ENCODE measurements around the gene NME3.
"Not testable (repeated sequence)": the region's sequence is repeated elsewhere in the genome, so short reads cannot be mapped to it uniquely, and the experiment has no call there.

The NME3 gene

DNA sequence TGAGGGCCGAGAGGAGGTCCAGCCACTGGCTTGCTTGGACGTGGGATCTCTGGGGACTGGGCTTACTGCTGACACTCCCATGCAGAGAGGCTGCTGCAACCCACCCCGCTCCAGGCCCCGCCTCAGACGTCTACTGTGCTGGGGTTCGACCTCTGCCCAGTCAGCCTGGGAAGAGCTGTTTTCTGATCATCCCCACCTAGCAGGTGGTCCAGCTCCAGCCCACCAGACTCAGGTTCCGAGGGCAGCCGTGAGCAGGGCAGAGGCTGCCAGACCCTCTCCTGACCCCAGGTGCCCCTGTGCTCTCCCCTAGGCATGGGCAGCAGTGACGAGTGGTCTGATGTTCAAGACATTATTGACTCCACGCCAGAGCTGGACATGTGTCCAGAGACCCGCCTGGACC lies 23.4 kb downstream of the NME3 start:
- DNase-seq (ENCODE audit: low spot score), result no peak

DNA sequence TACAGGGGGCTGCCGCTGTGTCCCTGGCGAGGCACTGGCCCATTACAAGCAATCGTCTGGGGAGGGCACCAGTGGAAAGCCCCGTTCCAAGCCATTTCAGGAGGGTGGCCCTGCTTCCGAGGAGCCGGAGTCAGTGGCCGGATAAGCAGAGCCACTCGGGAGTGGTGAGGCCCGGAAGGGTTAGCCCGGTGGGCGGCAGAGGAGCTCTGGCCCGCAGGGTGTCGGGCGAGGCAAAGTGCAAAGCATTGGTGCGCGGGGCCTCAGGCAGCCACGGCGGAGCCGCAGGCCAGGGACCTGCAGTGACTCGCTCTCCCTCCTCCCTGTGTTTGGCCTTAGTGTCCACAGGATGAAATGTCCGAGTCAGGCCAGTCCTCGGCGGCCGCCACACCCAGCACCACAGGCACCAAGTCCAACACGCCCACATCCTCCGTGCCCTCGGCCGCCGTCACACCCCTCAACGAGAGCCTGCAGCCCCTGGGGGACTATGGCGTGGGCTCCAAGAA lies 24.6 kb downstream of the NME3 start:
- DNase-seq (ENCODE audit: low spot score), result no peak

DNA sequence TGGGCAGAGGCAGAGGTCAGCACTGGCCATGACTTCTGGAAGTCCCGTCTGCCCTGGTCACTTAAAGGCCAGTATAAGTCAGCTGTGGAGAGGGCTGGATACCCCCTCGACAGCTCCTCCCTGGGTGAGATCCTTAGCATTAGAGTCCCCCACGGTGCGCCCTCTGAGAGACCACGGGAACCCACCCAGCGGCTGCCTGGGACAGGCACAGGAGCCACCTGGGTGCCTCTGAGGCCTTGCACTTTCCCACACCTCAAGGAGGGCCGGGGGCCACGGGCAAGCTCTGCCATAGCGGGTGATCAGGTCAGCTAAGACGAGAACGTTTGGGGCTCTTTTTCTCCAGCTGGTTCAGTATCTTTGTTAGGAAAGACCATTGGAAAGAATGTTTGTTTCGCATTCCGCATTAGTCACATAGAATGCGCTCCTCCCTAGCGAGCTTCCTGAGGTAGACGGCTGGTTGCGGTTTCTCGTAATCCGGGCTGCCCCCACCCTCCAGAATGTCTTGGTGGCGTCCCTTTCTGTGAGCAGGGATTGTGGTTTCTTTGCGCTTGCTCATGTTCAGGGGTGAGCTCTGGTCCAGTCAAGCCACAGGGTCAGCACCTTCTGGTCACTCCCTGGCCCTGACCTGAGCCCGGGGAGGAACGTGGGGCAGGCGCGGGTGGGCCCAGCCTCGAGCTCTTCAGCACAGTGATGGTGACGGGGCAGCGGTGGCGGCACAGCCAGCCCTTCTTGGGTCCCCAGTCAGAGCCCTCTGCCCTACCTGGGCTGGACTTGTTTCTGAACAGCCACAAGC lies 25.2 kb downstream of the NME3 start:
- DNase-seq (ENCODE audit: low spot score), result no peak

DNA sequence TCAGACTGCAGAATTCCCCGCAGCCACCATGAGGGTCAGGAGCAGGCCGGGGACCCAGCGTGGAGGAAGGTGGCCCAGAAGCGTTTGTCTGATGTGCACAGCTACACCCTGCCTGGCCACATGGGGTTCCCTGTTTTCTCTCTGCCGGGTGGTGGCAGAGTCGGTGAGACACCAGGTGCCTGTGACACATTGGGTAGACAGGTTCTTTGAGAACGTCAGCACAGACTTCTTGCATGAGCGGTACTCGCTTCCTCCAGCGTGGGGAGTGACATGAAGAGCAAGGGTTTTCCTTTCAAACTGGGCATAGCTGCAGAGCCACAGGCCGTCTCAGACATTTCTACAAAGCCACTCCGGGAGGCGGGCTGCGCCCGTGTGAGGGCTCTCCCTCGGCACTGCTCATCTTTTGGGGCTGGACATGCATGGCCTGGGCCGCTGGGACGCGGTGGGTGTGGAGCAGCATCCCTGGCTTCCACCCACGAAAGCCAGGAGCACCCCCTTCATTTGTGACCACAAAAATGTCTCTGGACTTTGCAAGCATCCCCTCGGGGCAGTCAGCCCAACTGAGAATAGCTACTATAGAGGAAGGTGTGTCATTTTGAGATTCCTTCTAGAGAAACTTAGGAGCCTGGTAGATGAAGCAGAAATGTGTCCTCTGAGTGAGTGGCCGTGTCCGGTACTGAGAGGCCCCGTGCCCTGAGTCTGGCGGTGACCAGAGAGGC lies 26.0 kb downstream of the NME3 start:
- DNase-seq (ENCODE audit: low spot score), result no peak

- DNase-seq (ENCODE audit: low spot score), result no peak
Measured at GRCh38 chr16:1744338-1744840, 27.0 kb downstream of the NME3 start.

- DNase-seq (ENCODE audit: low spot score), result no peak
Measured at GRCh38 chr16:1743376-1744337, 27.7 kb downstream of the NME3 start.

GRCh38 chr16:1741553-1742165 lies 29.7 kb downstream of the NME3 start:
- DNase-seq (ENCODE audit: low spot score), result no peak

DNA sequence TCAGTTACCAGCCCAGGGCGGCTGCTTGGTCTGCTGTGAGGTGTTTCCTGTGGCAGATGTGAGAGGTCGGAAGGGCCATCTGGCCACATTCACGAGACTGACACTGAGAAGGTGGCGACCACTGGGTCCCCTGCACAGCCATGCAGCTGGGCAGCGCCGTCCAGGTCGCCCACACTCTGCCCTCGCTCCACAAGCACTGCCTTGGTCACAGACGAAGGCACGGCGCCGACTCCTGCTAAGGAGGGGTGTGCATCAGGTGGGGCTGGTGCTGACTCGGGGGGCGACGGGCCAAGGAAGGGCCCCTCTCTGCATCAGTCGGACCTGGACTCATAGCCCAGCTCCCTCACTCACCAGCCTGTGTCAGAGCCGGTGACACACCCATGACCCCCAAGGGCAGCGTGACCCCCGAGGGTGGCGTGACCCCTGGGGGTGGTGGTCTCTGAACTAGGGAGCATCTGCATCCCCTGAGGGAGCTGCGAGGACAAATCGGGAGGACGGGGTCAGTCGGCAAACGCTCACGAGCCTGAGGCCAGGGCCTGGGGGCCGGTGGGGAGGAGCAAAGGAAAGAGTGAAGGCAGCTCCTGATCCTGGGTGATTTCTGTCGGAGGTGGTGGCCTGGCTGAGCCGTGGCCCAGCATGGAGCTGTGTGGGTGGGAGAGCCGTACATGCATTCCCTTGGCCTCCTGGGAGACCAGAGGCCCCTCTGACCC lies 30.4 kb downstream of the NME3 start:
- DNase-seq (ENCODE audit: low spot score), result no peak

DNA sequence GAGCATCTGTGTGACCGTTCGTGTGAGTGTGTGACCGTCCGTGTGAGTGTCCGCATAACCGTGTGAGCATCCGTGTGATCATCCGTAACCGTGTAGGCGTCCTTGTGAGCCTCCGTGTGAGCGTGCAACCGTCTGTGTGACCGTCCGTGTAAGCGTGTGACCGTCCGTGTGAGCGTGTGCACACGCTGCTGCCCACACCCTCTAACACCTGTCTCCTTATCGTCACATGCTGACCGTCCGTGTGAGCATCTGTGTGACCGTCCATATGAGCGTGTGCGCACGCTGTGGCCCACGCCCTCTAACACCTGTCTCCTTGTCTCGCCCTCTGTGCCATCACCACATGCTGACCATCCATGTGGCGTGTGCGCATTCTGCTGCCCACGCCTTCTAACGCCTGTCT lies 31.1 kb downstream of the NME3 start:
- no peak for DNase-seq (ENCODE audit: low spot score)

GRCh38 chr16:1734816-1735215 lies 36.5 kb downstream of the NME3 start:
- DNase-seq (ENCODE audit: low spot score), result no peak

- no peak for DNase-seq (ENCODE audit: low spot score)
Measured at GRCh38 chr16:1734123-1734522, 37.2 kb downstream of the NME3 start.

- not testable (repeated sequence) for DNase-seq (ENCODE audit: low spot score)
Measured at GRCh38 chr16:1732551-1732987, 38.8 kb downstream of the NME3 start.

DNA sequence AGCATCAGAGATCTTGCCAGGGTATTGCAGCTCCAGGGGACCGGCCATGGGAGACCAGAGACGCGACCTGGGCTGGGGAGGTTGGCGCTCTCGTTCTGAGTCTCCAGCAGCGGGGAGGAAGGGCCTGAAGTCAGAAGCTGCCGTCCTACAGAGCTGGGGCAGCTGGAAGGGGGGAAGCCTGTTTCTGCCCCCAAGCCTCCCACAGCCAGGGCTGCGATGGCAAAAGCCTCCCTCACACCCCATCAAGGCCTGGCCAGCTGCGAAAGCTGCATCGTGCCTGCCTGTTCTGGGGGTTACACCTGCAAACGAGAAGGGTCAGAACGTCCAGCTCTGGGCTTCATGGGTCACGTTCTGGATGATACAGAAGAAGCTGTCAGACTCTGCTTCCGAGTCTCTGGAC lies 39.3 kb downstream of the NME3 start:
- no peak for DNase-seq (ENCODE audit: low spot score)

DNA sequence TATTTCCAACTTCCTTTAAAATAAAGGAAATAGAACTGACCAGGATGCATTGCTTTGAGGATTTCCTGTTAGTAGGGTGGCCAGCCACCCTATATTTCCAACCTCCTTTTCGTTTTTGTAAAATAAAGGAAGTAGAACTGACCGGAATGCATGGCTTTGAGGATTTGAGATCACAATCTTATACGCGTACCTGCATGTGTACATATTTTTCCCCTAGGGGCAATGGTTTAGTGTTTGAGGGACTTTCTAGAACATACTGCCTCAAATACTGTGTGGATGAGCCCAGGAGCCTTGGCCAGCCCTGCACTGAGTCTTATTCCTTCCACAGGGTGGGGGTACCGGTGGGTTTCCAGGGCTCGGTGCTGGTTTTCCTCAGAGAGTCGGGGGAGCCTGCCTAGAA lies 39.7 kb downstream of the NME3 start:
- no peak for DNase-seq (ENCODE audit: low spot score)

DNA sequence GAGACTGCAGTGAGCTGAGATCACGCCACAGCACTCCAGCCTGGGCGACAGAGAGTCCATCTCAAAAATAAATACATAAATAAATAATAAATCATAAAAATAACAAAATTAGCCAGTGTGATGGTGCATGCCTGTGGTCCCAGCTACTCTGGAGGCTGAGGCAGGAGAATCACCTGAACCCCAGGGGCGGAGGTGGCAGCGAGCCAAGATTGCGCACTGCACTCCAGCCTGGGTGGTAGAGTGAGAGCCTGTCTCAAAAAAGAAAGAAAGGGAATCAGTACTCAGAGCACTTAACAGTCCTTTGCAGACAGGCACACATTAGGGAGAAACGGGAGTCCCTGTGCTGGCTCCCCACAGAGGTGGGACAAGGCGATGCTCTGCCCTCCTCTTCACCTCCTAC lies 40.3 kb downstream of the NME3 start:
- no peak for DNase-seq (ENCODE audit: low spot score)

- DNase-seq (ENCODE audit: low spot score), result no peak
Measured at GRCh38 chr16:1729445-1729844, 41.9 kb downstream of the NME3 start.

DNA sequence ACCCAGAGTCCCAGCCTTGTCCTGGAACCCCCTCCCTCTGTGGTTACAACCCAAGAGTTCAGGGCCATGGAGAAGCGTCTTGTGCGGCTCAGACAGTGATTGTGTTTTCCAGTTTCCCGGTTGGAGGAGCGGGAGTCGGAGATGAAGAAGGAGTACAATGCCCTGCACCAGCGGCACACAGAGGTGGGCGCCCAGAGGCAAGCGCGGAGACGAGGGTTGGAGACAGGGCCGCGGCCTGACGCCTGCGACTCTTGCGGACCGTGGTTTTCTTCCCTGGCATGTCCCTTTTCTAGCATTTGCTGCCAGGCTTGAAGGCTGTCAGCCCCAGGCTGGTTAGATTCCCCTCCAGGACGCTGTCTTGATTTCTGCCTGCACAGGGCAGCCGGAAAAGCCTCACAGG lies 42.3 kb downstream of the NME3 start:
- DNase-seq (ENCODE audit: low spot score), result no peak

DNA sequence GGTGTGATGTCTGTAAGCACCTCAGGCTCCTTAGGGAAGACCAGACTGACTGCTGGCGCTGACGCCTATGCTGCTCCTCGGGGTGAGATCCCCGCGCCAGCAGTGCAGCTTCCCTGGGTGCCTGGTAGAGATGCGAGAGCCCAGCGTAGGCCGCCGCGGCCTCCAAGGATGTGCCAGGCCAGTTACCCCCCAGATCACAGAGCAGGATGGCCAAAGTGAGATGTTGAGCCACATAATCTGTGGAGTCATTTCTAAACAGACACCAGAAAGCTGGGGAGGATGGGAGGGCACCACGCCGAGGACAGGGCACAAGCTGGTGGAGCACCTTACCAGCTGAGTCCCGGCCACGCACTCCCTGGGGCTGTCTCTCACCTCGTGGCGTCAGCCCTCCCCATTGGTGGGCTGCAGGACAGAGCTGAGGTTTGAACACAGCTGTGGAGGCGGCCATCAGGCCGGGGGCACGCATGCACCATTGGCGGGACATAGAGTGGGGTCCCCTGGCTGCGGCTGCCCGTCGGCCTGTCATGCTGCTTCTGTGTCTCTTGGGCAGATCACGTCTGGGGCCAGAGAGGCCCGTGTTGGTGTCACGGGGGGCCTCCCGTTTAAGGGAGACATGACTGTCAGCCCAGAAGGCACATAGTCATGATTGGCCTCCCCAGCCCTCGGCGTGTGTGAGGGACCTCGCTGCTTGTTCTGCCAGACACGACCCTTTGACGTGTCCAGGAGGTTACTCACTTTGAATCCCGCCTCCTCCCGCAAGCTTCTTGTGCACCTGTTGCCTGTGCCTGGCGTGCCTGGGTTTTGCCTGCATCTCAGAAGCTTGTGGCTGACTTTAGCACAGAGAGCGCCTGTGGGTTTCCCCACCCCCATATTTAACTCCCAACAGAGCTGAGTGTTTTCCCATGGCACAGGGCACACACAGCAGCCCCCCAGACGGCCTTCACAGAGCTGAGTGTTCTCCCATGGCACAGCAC lies 43.4 kb downstream of the NME3 start:
- DNase-seq (ENCODE audit: low spot score), result no peak

- DNase-seq (ENCODE audit: low spot score), result no peak
Measured at GRCh38 chr16:1726661-1727502, 44.5 kb downstream of the NME3 start.

All from COLO829 (cell line).